Caco-2 (cell line): ENCODE results near the gene CEP41. TPM values are rescaled to one million over a fixed set of nuclear protein-coding genes. Genes with fewer than 3 reads are reported as not detected.

Experiments
- BruUV-seq: library from RNA; stranded (reverse); fragments of 400-500 nt; replicated peaks from 2 replicates; lab custom pipeline; 2021; lab: Mats Ljungman, UMichigan
- CTCF ChIA-PET: fragments of 300-600 bp; sonication (Branson Sonifier 250); formaldehyde crosslinking; loops from one replicate; lab custom pipeline; 2022; ENCODE audit warnings: antibody characterized with exemption; lab: Charles Lee
- POLR2A ChIA-PET: fragments of 300-600 bp; sonication (Branson Sonifier 250); formaldehyde crosslinking; loops from one replicate; lab custom pipeline; 2022; ENCODE audit warnings: antibody characterized with exemption; lab: Charles Lee
- DNase-seq, 2 experiments: peaks; one replicate each; pipeline versions ENCODE4 v3.0.0 to v3.0.0-alpha.2; 2020 to 2022
- H3K27me3 ChIP-seq: replicated peaks from 2 replicates; pipeline ENCODE4 v1.6.0; 2011; ENCODE audit warnings: low read length; ENCODE audit not compliant: control insufficient read depth, insufficient read depth
- H3K36me3 ChIP-seq: 2 replicates; pipeline ENCODE4 v1.5.1; 2011; ENCODE audit warnings: low read length; ENCODE audit not compliant: control insufficient read depth, insufficient read depth
- H3K4me1 ChIP-seq: fragments of 250-450 bp; sonication (Bioruptor Pico); 2 replicates; pipeline ENCODE4 v1.5.1; 2020; ENCODE audit warnings: mild to moderate bottlenecking
- H3K4me3 ChIP-seq: 2 replicates; pipeline ENCODE4 v1.5.1; 2011; ENCODE audit warnings: low read depth, mild to moderate bottlenecking, control low read depth, low read length
- H3K9me3 ChIP-seq: fragments of 250-450 bp; sonication (Bioruptor Pico); 2 replicates; pipeline ENCODE4 v1.5.1; 2020; ENCODE audit warnings: mild to moderate bottlenecking, moderate library complexity
- H3K27ac Mint-ChIP-seq: one replicate; pipeline ENCODE4 v1.8.0; 2022; ENCODE audit warnings: mixed read lengths; ENCODE audit not compliant: unreplicated experiment
- H3K27me3 Mint-ChIP-seq: one replicate; pipeline ENCODE4 v1.8.0; 2022; ENCODE audit warnings: mixed read lengths; ENCODE audit not compliant: insufficient read depth, unreplicated experiment
- H3K36me3 Mint-ChIP-seq: one replicate; pipeline ENCODE4 v1.8.0; 2022; ENCODE audit warnings: mild to moderate bottlenecking, mixed read lengths; ENCODE audit not compliant: insufficient read depth, unreplicated experiment
- H3K4me1 Mint-ChIP-seq: one replicate; pipeline ENCODE4 v1.8.0; 2022; ENCODE audit warnings: low read depth, mixed read lengths; ENCODE audit not compliant: unreplicated experiment
- H3K4me3 Mint-ChIP-seq: one replicate; pipeline ENCODE4 v1.8.0; 2022; ENCODE audit warnings: mild to moderate bottlenecking, moderate library complexity, mixed read lengths; ENCODE audit not compliant: unreplicated experiment
- H3K9me3 Mint-ChIP-seq: one replicate; pipeline ENCODE4 v1.8.0; 2022; ENCODE audit warnings: mixed read lengths; ENCODE audit not compliant: unreplicated experiment
- intact Hi-C: fragments of 100-400 bp; cut with micrococcal nuclease; formaldehyde crosslinking; loops from one replicate; pipeline ENCODE4 v1.10.0; 2022; ENCODE audit not compliant: unreplicated experiment
- total RNA-seq: library from RNA; stranded (reverse); gene quantifications from 2 replicates; pipeline ENCODE4 v1.2.3, GENCODE V29; 2022
- TF ChIP-seq, protein P1 (sequence below), 2 experiments: fragments of 200-600 bp in 1 of 2; IDR thresholded peaks; 1 replicate in 1 of 2; 2 replicates in 1 of 2; pipeline versions ENCODE4 v1.5.1 to v1.8.0; 2011 to 2022; ENCODE audit warnings: antibody characterized with exemption in 1 of 2, control low read depth in 1 of 2, inconsistent platforms in 1 of 2, low read depth in 1 of 2, low read length in 1 of 2, mild to moderate bottlenecking in 1 of 2, moderate library complexity in 1 of 2; ENCODE audit not compliant: insufficient read depth in 1 of 2, severe bottlenecking in 1 of 2, unreplicated experiment in 1 of 2

Gene CEP41
- total RNA-seq, 1 experiment from 2014 or later = 14.9 TPM

DNA sequence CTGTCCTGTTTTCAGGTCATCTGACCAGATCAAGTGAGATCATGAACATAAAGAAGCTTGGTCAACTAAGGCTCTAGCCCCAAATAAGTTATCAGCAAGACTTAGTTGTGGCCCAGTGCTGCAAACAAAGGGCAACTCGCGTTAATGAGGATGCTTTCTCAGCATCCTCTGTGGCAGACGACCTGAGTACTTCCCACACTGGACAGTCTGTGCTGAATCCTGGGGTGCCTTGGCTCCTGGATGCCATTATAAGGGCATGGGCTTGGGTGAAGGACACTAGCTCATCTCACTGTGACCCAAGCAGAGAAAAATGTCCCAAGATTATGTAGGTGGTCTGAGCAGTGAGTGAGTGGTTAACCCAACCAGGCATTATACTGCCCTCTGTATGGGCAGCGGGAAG, 82.3 kb downstream of the CEP41 start:
- peaks cover 5% of the 10 kb centered on the region for H3K36me3 Mint-ChIP-seq
- no peaks in the 10 kb centered on the region for H3K27me3 ChIP-seq
- H3K9me3 ChIP-seq = 0 out of 2 replicates have a peak, but pooled peaks cover 9% of the 10 kb centered on the region
- no TSS peak for BruUV-seq
- H3K36me3 ChIP-seq = no peaks in the 10 kb centered on the region
- no peak overlapping the region for H3K4me3 Mint-ChIP-seq
- intact Hi-C loops = no loop called here
- no peak overlapping the region for H3K4me3 ChIP-seq
- peak in 1 of 2 experiments; percentile 11 for DNase-seq
- ChIA-PET POLR2A (no interaction called here), CTCF (no interaction called here)
- peaks cover 29% of the 10 kb centered on the region for H3K4me1 ChIP-seq
- H3K27me3 Mint-ChIP-seq = no peaks in the 10 kb centered on the region
- peaks cover 19% of the 10 kb centered on the region for H3K9me3 Mint-ChIP-seq
- H3K4me1 Mint-ChIP-seq = peaks cover 9% of the 10 kb centered on the region
- TF ChIP-seq, protein P1, sequence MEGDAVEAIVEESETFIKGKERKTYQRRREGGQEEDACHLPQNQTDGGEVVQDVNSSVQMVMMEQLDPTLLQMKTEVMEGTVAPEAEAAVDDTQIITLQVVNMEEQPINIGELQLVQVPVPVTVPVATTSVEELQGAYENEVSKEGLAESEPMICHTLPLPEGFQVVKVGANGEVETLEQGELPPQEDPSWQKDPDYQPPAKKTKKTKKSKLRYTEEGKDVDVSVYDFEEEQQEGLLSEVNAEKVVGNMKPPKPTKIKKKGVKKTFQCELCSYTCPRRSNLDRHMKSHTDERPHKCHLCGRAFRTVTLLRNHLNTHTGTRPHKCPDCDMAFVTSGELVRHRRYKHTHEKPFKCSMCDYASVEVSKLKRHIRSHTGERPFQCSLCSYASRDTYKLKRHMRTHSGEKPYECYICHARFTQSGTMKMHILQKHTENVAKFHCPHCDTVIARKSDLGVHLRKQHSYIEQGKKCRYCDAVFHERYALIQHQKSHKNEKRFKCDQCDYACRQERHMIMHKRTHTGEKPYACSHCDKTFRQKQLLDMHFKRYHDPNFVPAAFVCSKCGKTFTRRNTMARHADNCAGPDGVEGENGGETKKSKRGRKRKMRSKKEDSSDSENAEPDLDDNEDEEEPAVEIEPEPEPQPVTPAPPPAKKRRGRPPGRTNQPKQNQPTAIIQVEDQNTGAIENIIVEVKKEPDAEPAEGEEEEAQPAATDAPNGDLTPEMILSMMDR (IDR thresholded peaks at IDR 0.05; ENCODE audit: insufficient read depth in 1 of 2, low read depth in 1 of 2, low read length in 1 of 2, severe bottlenecking in 1 of 2, unreplicated experiment in 1 of 2) = no peak
- H3K27ac Mint-ChIP-seq = peak overlapping the region; percentile 24

DNA sequence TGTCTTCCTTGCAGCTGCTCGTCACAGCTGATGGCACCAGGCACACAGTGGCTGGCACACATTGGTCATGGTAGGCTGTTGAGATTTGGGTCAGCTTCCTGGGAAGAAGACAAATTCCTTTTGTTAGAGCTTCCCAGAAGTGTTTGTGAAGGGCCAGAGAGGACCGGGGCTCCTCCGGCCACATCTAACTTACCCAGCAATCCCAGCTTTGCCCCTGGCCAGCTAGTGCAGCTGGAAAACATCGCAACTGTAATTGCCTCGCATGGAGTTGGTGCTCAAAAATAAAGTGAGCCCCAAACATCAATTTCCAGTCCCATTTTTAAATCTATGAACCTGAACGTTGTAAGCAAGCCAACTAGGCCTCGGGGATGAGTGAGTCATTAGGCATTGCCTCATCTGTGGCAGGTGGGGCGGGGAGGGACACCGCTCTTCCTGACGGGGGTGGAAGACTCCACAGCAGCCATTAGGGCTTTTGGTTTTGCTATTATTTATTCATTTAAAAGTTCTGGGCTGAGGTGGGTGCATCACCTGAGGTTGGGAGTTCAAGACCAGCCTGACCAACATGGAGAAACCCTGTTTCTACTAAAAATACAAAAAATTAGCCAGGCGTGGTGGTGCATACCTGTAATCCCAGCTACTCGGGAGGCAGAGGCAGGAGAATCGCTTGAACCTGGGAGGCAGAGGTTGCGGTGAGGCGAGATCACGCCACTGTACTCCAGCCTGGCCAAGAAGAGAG, 83.8 kb downstream of the CEP41 start:
- CTCF ChIA-PET = no interaction called here
- H3K4me1 Mint-ChIP-seq = peaks cover 20% of the 10 kb centered on the region

DNA sequence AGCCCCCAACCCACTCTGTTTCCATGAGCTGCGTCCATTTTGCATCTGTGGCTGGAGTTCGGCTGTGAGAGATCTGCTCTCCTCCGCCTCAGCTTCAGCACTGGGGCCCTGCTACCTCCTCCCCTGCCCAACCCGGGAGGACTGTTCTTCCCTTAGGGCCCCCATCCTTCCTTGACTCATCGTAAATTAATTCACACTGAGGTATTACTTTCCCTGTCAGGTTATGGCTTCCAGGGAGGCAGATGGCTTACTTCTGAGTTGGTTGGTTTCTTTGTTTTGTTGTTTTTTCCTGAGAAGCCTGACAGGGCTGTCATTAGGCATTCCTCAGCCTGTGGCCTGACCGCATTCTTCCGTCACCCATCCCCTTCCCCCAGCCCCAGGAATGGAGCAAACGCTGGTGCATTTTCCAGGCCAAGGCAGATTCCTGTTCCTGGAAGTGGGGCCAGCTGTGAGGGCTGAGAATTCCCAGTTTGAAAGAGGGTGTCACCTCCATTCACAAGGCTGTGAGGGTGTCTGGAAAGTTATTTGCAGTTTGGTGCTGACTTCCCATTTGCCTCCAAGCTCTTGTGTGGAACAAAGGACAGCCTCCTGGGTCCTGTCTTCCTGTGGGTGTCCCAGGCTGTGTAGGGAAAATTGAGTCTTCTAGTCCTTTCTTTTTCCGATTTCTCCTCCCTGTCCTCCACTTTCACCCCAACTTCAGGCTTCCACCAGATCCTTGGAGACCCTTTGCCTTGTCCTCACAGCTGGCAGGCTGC, 84.5 kb downstream of the CEP41 start:
- peak overlapping the region; percentile 85 for H3K27ac Mint-ChIP-seq
- Histone ChIP-seq H3K4me3 (no peak overlapping the region), H3K4me1 (peaks cover 38% of the 10 kb centered on the region), H3K27me3 (no peaks in the 10 kb centered on the region), H3K9me3 (0 out of 2 replicates have a peak, but pooled peaks cover 9% of the 10 kb centered on the region), H3K36me3 (no peaks in the 10 kb centered on the region)
- H3K4me1 Mint-ChIP-seq = peaks cover 27% of the 10 kb centered on the region
- POLR2A ChIA-PET = no interaction called here
- H3K27me3 Mint-ChIP-seq = no peaks in the 10 kb centered on the region
- H3K4me3 Mint-ChIP-seq = peak overlapping the region; percentile 18
- peaks cover 5% of the 10 kb centered on the region for H3K36me3 Mint-ChIP-seq
- intact Hi-C loops = loop anchor here (2.0 kb wide), 1 partner anchor 85 kb away; the partner anchor contains the start of gene CEP41
- peaks cover 19% of the 10 kb centered on the region for H3K9me3 Mint-ChIP-seq
- peak; percentile 89 to 93 for DNase-seq
- TF ChIP-seq, protein P1 (IDR thresholded peaks at IDR 0.05; ENCODE audit: insufficient read depth in 1 of 2, low read depth in 1 of 2, low read length in 1 of 2, severe bottlenecking in 1 of 2, unreplicated experiment in 1 of 2) = no peak
- CTCF ChIA-PET = no interaction called here
- BruUV-seq = no TSS peak

More for the DNA sequence above, 83.8 kb downstream of the CEP41 start:
- no peak for DNase-seq
- Histone ChIP-seq H3K9me3 (0 out of 2 replicates have a peak, but pooled peaks cover 9% of the 10 kb centered on the region), H3K4me3 (no peak overlapping the region), H3K36me3 (no peaks in the 10 kb centered on the region), H3K27me3 (no peaks in the 10 kb centered on the region), H3K4me1 (peaks cover 37% of the 10 kb centered on the region)
- intact Hi-C loops = loop anchor here (2.0 kb wide), 1 partner anchor 84 kb away; the partner anchor contains the start of gene CEP41
- H3K36me3 Mint-ChIP-seq = peaks cover 5% of the 10 kb centered on the region
- peak overlapping the region; percentile 85 for H3K27ac Mint-ChIP-seq
- TSS peak; percentile 74 for BruUV-seq
- POLR2A ChIA-PET = no interaction called here
- H3K9me3 Mint-ChIP-seq = peaks cover 19% of the 10 kb centered on the region
- no peak overlapping the region for H3K4me3 Mint-ChIP-seq
- TF ChIP-seq, protein P1 (IDR thresholded peaks at IDR 0.05; ENCODE audit: insufficient read depth in 1 of 2, low read depth in 1 of 2, low read length in 1 of 2, severe bottlenecking in 1 of 2, unreplicated experiment in 1 of 2) = no peak
- H3K27me3 Mint-ChIP-seq = no peaks in the 10 kb centered on the region
